Skin of body (tissue), 2 donors: ENCODE data around the gene S100A3. TPM values are rescaled to one million over a fixed set of nuclear protein-coding genes. Genes with fewer than 3 reads are reported as not detected.

Source experiments
- DNase-seq: peaks from one replicate; lab custom pipeline; 2025; lab: John Stamatoyannopoulos, UW
- total RNA-seq: library from RNA; depleted of rRNA; stranded (reverse); fragments of >200 nt; gene quantifications from one replicate; pipeline ENCODE4 v1.2.3, GENCODE V29; 2014

S100A3 gene
- total RNA-seq, 1 donor from 2014 or later: 36.0 TPM

GRCh38 chr1:153513023-153513422, 36.0 kb downstream of the S100A3 start:
- no peak for DNase-seq

GRCh38 chr1:153510984-153511410, 38.1 kb downstream of the S100A3 start:
- peak; percentile 41 for DNase-seq

GRCh38 chr1:153509729-153510354, 39.2 kb downstream of the S100A3 start:
- DNase-seq: no peak

GRCh38 chr1:153509036-153509435, 40.0 kb downstream of the S100A3 start:
- DNase-seq: no peak

GRCh38 chr1:153507926-153508583, 41.0 kb downstream of the S100A3 start:
- no peak for DNase-seq

GRCh38 chr1:153506831-153507413, 42.1 kb downstream of the S100A3 start:
- DNase-seq: peak; percentile 58

GRCh38 chr1:153506386-153506785, 42.7 kb downstream of the S100A3 start:
- no peak for DNase-seq

- no peak for DNase-seq
Observed at GRCh38 chr1:153505576-153505975, 43.5 kb downstream of the S100A3 start.

- DNase-seq: no peak
Observed at GRCh38 chr1:153503766-153504165, 45.3 kb downstream of the S100A3 start.

GRCh38 chr1:153498746-153499145, 50.3 kb downstream of the S100A3 start:
- no peak for DNase-seq

Other genes with a start within 250 kb of the S100A3 start
- gene PGLYRP3, start 236.3 kb downstream of the S100A3 start, total RNA-seq: 4.4 TPM
- 4.3 TPM for gene PGLYRP4, start 200.4 kb downstream of the S100A3 start, total RNA-seq
- gene S100A9, start 191.4 kb downstream of the S100A3 start, total RNA-seq: 1,024 TPM
- gene S100A12, start 173.6 kb downstream of the S100A3 start, total RNA-seq: 63.8 TPM
- gene S100A8, start 158.2 kb downstream of the S100A3 start, total RNA-seq: 337 TPM
- 0.30 TPM for gene S100A7A, start 132.7 kb downstream of the S100A3 start, total RNA-seq
- 130 TPM for gene S100A7, start 88.6 kb downstream of the S100A3 start, total RNA-seq
- 161 TPM for gene S100A6, start 13.3 kb downstream of the S100A3 start, total RNA-seq
- not detected for gene S100A5, start 8.3 kb downstream of the S100A3 start, total RNA-seq
- 102 TPM for gene S100A4, start 3.5 kb downstream of the S100A3 start, total RNA-seq
- 71.6 TPM for gene S100A2, start 16.6 kb upstream of the S100A3 start, total RNA-seq
- 103 TPM for gene S100A16, start 63.9 kb upstream of the S100A3 start, total RNA-seq
- gene S100A14, start 67.1 kb upstream of the S100A3 start, total RNA-seq: 141 TPM
- gene S100A13, start 78.2 kb upstream of the S100A3 start, total RNA-seq: 17.8 TPM
- 5.6 TPM for gene S100A1, start 79.2 kb upstream of the S100A3 start, total RNA-seq
- 52.1 TPM for gene CHTOP, start 84.8 kb upstream of the S100A3 start, total RNA-seq
- 33.2 TPM for gene SNAPIN, start 109.4 kb upstream of the S100A3 start, total RNA-seq
- gene ILF2, start 121.7 kb upstream of the S100A3 start, total RNA-seq: 134 TPM
- 10.6 TPM for gene NPR1, start 129.4 kb upstream of the S100A3 start, total RNA-seq
- 40.5 TPM for gene INTS3, start 178.8 kb upstream of the S100A3 start, total RNA-seq
- gene SLC27A3, start 226.1 kb upstream of the S100A3 start, total RNA-seq: 25.0 TPM